MM.1S (cell line): ENCODE results near the gene CPNE1.

Source experiments
- DNase-seq: peaks from one replicate; pipeline ENCODE4 v3.0.0-alpha.2; 2015
- H2AFZ ChIP-seq: fragments of 300-600 bp; sonication (generic); 2 replicates; pipeline ENCODE4 v1.6.0; 2016; ENCODE audit warnings: antibody characterized with exemption, low read length
- H3F3A ChIP-seq: fragments of 300-600 bp; sonication (generic); 2 replicates; pipeline ENCODE4 v1.6.1; 2016; ENCODE audit warnings: mild to moderate bottlenecking, antibody characterized with exemption, low read length, moderate library complexity, mixed read lengths; ENCODE audit not compliant: insufficient read depth
- H3K27ac ChIP-seq: fragments of 300-600 bp; sonication (generic); 2 replicates; pipeline ENCODE4 v1.5.1; 2016; ENCODE audit warnings: mild to moderate bottlenecking, low read length
- H3K27me3 ChIP-seq: fragments of 300-600 bp; sonication (generic); replicated peaks from 2 replicates; pipeline ENCODE4 v1.6.0; 2016; ENCODE audit warnings: low read length; ENCODE audit not compliant: insufficient read depth
- H3K36me3 ChIP-seq: fragments of 300-600 bp; sonication (generic); replicated peaks from 2 replicates; pipeline ENCODE4 v1.6.1; 2016; ENCODE audit warnings: mild to moderate bottlenecking, low read length, mixed read lengths; ENCODE audit not compliant: insufficient read depth
- H3K4me1 ChIP-seq: fragments of 300-600 bp; sonication (generic); 2 replicates; pipeline ENCODE4 v1.6.1; 2016; ENCODE audit warnings: low read length, mixed read lengths
- H3K4me2 ChIP-seq: fragments of 300-600 bp; sonication (generic); 2 replicates; pipeline ENCODE4 v1.6.0; 2016; ENCODE audit warnings: low read depth, low read length
- H3K4me3 ChIP-seq: fragments of 300-600 bp; sonication (generic); 2 replicates; pipeline ENCODE4 v1.5.1; 2016; ENCODE audit warnings: low read length, mixed read lengths
- H3K79me2 ChIP-seq: fragments of 300-600 bp; sonication (generic); 2 replicates; pipeline ENCODE4 v1.6.1; 2016; ENCODE audit warnings: mixed run types, low read length, mixed read lengths
- H3K9ac ChIP-seq: fragments of 300-600 bp; sonication (generic); 2 replicates; pipeline ENCODE4 v1.6.1; 2016; ENCODE audit warnings: low read length, mixed read lengths
- H3K9me2 ChIP-seq: fragments of 300-600 bp; sonication (generic); replicated peaks from 2 replicates; pipeline ENCODE4 v1.6.1; 2016; ENCODE audit warnings: mild to moderate bottlenecking, low read length, mixed read lengths; ENCODE audit not compliant: insufficient read depth
- H3K9me3 ChIP-seq: fragments of 300-600 bp; sonication (generic); replicated peaks from 2 replicates; pipeline ENCODE4 v1.6.1; 2016; ENCODE audit warnings: mild to moderate bottlenecking, low read length, mixed read lengths; ENCODE audit not compliant: insufficient read depth
- H4K20me1 ChIP-seq: fragments of 300-600 bp; sonication (generic); 2 replicates; pipeline ENCODE4 v1.6.1; 2016; ENCODE audit warnings: mild to moderate bottlenecking, low read length, moderate library complexity, mixed read lengths; ENCODE audit not compliant: insufficient read depth
- EZH2 ChIP-seq: fragments of 300-600 bp; sonication (generic); optimal IDR thresholded peaks from 2 replicates; pipeline ENCODE3; 2017; ENCODE audit warnings: low read depth, mild to moderate bottlenecking, antibody characterized with exemption, low read length, mixed read lengths
- EZH2phosphoT487 ChIP-seq: fragments of 300-600 bp; sonication (generic); IDR thresholded peaks from 2 replicates; pipeline ENCODE4 v1.6.1; 2018; ENCODE audit warnings: antibody characterized with exemption, low read length
- TF ChIP-seq, protein P1 (sequence below): fragments of 300-600 bp; sonication (generic); IDR thresholded peaks from 2 replicates; pipeline ENCODE4 v1.5.1; 2016; ENCODE audit warnings: antibody characterized with exemption, low read length, mixed read lengths

The CPNE1 gene

DNA sequence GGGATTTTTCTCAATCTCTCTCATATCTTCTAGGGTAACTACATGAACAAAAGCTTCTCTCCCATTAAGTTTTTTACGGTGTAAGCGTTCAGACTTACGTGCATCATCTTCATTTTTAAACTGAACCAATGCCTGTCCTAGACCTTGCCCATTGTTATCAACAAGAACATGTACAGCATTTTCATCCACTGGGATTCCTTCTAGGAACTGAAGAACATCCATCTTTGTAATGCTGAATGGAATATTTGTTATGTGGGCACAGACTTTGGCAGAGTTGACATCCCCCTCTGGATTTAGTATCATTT is 11.3 kb downstream of the CPNE1 start:
- H3K4me2 ChIP-seq = no peak overlapping the region
- no peak overlapping the region for H3K9ac ChIP-seq
- no peak overlapping the region for H3K27ac ChIP-seq
- no peaks in the 10 kb centered on the region for H3K4me1 ChIP-seq
- TF ChIP-seq, protein P1, sequence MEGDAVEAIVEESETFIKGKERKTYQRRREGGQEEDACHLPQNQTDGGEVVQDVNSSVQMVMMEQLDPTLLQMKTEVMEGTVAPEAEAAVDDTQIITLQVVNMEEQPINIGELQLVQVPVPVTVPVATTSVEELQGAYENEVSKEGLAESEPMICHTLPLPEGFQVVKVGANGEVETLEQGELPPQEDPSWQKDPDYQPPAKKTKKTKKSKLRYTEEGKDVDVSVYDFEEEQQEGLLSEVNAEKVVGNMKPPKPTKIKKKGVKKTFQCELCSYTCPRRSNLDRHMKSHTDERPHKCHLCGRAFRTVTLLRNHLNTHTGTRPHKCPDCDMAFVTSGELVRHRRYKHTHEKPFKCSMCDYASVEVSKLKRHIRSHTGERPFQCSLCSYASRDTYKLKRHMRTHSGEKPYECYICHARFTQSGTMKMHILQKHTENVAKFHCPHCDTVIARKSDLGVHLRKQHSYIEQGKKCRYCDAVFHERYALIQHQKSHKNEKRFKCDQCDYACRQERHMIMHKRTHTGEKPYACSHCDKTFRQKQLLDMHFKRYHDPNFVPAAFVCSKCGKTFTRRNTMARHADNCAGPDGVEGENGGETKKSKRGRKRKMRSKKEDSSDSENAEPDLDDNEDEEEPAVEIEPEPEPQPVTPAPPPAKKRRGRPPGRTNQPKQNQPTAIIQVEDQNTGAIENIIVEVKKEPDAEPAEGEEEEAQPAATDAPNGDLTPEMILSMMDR = no peak
- no peak for TF ChIP-seq EZH2phosphoT487
- TF ChIP-seq EZH2 = no peak
- H3K9me3 ChIP-seq = no peaks in the 10 kb centered on the region
- H3K9me2 ChIP-seq = no peaks in the 10 kb centered on the region
- no peak overlapping the region for H3K4me3 ChIP-seq
- H3F3A ChIP-seq = 0 out of 2 replicates have a peak, but pooled peaks cover 6% of the 10 kb centered on the region
- H3K36me3 ChIP-seq = peaks cover 30% of the 10 kb centered on the region
- peaks cover 49% of the 10 kb centered on the region for H4K20me1 ChIP-seq
- no peaks in the 10 kb centered on the region for H3K27me3 ChIP-seq
- H3K79me2 ChIP-seq = peaks cover 89% of the 10 kb centered on the region
- no peak for DNase-seq
- no peak overlapping the region for H2AFZ ChIP-seq

DNA sequence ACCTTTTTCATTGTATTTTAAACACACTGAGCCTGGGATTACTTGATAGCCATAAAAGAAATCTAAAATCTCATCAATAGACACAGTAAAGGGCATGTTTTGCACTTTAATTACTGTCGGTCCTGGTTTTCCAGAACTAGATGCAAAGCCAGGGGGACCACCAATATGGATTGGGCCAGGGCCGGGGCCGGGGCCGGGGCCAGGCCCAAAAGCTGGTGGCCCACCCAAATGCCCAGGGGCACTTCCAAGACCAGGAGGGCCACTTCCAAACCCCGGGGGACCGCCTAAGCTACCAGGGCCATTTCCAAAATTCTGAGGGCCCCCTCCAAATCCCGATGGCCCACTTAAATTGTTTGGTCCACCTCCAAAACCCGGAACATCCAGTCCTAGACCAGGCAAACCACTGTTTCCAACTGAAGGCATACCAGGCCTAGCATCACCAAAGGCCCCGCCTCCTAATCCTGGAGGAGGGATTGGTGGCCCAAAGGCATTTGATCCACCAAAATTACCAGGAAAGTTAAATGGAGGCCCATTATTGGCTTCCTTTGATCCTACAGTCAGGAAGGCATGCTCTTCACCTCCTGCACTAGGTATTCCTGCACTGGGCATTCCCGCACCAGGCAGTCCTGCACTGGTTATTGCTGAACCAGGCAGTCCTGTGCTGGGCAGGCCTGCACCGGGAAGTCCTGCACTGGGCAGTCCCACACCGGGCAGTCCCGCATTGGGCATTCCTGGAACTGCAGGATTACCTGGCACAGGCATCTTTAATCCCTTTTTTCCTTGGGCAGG is 11.9 kb downstream of the CPNE1 start:
- Histone ChIP-seq H3K9ac (no peak overlapping the region), H4K20me1 (peaks cover 44% of the 10 kb centered on the region), H2AFZ (no peak overlapping the region), H3K4me3 (no peak overlapping the region), H3F3A (0 out of 2 replicates have a peak, but pooled peaks cover 6% of the 10 kb centered on the region), H3K9me2 (no peaks in the 10 kb centered on the region), H3K27ac (no peak overlapping the region), H3K4me2 (no peak overlapping the region), H3K4me1 (no peaks in the 10 kb centered on the region), H3K36me3 (peaks cover 30% of the 10 kb centered on the region), H3K79me2 (peaks cover 87% of the 10 kb centered on the region), H3K9me3 (no peaks in the 10 kb centered on the region), H3K27me3 (no peaks in the 10 kb centered on the region)
- no peak for DNase-seq
- TF ChIP-seq EZH2 = no peak
- TF ChIP-seq EZH2phosphoT487 = no peak
- TF ChIP-seq, protein P1 = no peak

DNA sequence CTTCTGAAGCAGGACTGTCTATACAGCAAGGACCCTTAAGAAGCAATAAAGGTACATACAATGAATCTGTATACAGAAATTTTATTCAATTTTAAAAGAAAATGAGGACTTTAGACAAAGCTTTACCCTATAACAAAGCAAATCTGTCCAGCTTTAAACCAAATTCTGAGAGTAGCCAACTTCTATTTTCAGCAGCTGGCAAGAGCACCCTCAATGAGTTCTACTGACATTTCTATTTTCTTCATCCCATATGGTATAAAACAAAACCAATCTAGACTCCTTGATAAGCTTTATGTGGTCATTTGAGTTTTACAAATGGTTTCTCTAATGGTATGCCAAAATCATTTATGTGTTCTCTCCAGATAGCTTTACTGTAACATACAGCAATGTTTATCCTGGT is 12.7 kb downstream of the CPNE1 start:
- no peaks in the 10 kb centered on the region for H3K4me1 ChIP-seq
- no peaks in the 10 kb centered on the region for H3K9me3 ChIP-seq
- no peaks in the 10 kb centered on the region for H3K9me2 ChIP-seq
- H3K27me3 ChIP-seq = no peaks in the 10 kb centered on the region
- no peak overlapping the region for H3K4me3 ChIP-seq
- no peak overlapping the region for H3K27ac ChIP-seq
- H3K9ac ChIP-seq = no peak overlapping the region
- TF ChIP-seq EZH2phosphoT487 (no peak), EZH2 (no peak)
- TF ChIP-seq, protein P1 = no peak
- H3K4me2 ChIP-seq = no peak overlapping the region
- H2AFZ ChIP-seq = no peak overlapping the region
- peaks cover 37% of the 10 kb centered on the region for H4K20me1 ChIP-seq
- no peak for DNase-seq
- peaks cover 83% of the 10 kb centered on the region for H3K79me2 ChIP-seq
- H3K36me3 ChIP-seq = peaks cover 26% of the 10 kb centered on the region
- 0 out of 2 replicates have a peak, but pooled peaks cover 6% of the 10 kb centered on the region for H3F3A ChIP-seq
